ENCODE results near the gene SRGAP2B.
"Not testable (repeated sequence)": the region's sequence is repeated elsewhere in the genome, so short reads cannot be mapped to it uniquely, and the experiment has no call there.

SRGAP2B gene

GRCh38 chr1:145041519-145041918, 53.6 kb downstream of the SRGAP2B start:
- not testable (repeated sequence) for DNase-seq (ENCODE audit: low read depth)

- not testable (repeated sequence) for DNase-seq (ENCODE audit: low read depth)
Observed at GRCh38 chr1:145036019-145036418, 59.1 kb downstream of the SRGAP2B start.

GRCh38 chr1:145033523-145033922, 61.6 kb downstream of the SRGAP2B start:
- DNase-seq (ENCODE audit: low read depth), result not testable (repeated sequence)

- not testable (repeated sequence) for DNase-seq (ENCODE audit: low read depth)
Observed at GRCh38 chr1:145027251-145027650, 67.9 kb downstream of the SRGAP2B start.

GRCh38 chr1:145025286-145025685, 69.8 kb downstream of the SRGAP2B start:
- not testable (repeated sequence) for DNase-seq (ENCODE audit: low read depth)

GRCh38 chr1:145022259-145022658, 72.9 kb downstream of the SRGAP2B start:
- not testable (repeated sequence) for DNase-seq (ENCODE audit: low read depth)

GRCh38 chr1:145021749-145022148, 73.4 kb downstream of the SRGAP2B start:
- not testable (repeated sequence) for DNase-seq (ENCODE audit: low read depth)

GRCh38 chr1:145019709-145020108, 75.4 kb downstream of the SRGAP2B start:
- DNase-seq (ENCODE audit: low read depth), result not testable (repeated sequence)

- DNase-seq (ENCODE audit: low read depth), result not testable (repeated sequence)
Observed at GRCh38 chr1:145017725-145018124, 77.4 kb downstream of the SRGAP2B start.

GRCh38 chr1:145016492-145016862, 78.7 kb downstream of the SRGAP2B start:
- not testable (repeated sequence) for DNase-seq (ENCODE audit: low read depth)

- not testable (repeated sequence) for DNase-seq (ENCODE audit: low read depth)
Observed at GRCh38 chr1:145015744-145016491, 79.2 kb downstream of the SRGAP2B start.

GRCh38 chr1:145013353-145013752, 81.8 kb downstream of the SRGAP2B start:
- not testable (repeated sequence) for DNase-seq (ENCODE audit: low read depth)

- not testable (repeated sequence) for DNase-seq (ENCODE audit: low read depth)
Observed at GRCh38 chr1:145011811-145012210, 83.3 kb downstream of the SRGAP2B start.

GRCh38 chr1:145010580-145010979, 84.5 kb downstream of the SRGAP2B start:
- not testable (repeated sequence) for DNase-seq (ENCODE audit: low read depth)

- not testable (repeated sequence) for DNase-seq (ENCODE audit: low read depth)
Observed at GRCh38 chr1:145009928-145010327, 85.2 kb downstream of the SRGAP2B start.

GRCh38 chr1:145008388-145008787, 86.7 kb downstream of the SRGAP2B start:
- not testable (repeated sequence) for DNase-seq (ENCODE audit: low read depth)

- DNase-seq (ENCODE audit: low read depth), result not testable (repeated sequence)
Observed at GRCh38 chr1:145005142-145005541, 90.0 kb downstream of the SRGAP2B start.

GRCh38 chr1:145001381-145001780, 93.7 kb downstream of the SRGAP2B start:
- not testable (repeated sequence) for DNase-seq (ENCODE audit: low read depth)

- DNase-seq (ENCODE audit: low read depth), result not testable (repeated sequence)
Observed at GRCh38 chr1:145000743-145001326, 94.3 kb downstream of the SRGAP2B start.

GRCh38 chr1:145000074-145000742, 94.9 kb downstream of the SRGAP2B start:
- DNase-seq (ENCODE audit: low read depth), result not testable (repeated sequence)

- not testable (repeated sequence) for DNase-seq (ENCODE audit: low read depth)
Observed at GRCh38 chr1:144998981-144999273, 96.2 kb downstream of the SRGAP2B start.

- DNase-seq (ENCODE audit: low read depth), result not testable (repeated sequence)
Observed at GRCh38 chr1:144998134-144998980, 96.8 kb downstream of the SRGAP2B start.

Measured in CMK (cell line).